SK-N-SH (cell line): ENCODE measurements around the gene EPYC. TPM values are rescaled to one million over a fixed set of nuclear protein-coding genes. Genes with fewer than 3 reads are reported as not detected.

ENCODE experiments used
- CTCF ChIA-PET: fragments of 300-600, 350-600 bp; formaldehyde crosslinking; extraction: SDS; loops from one replicate; lab custom pipeline; 2021; lab: Yijun Ruan, JAX
- POLR2A ChIA-PET: fragments of 350-600 bp; sonication (Branson Sonifier 250); formaldehyde crosslinking; extraction: SDS; loops from one replicate; lab custom pipeline; 2020; ENCODE audit warnings: antibody characterized with exemption, inconsistent platforms; lab: Yijun Ruan, JAX
- DNase-seq: peaks from one replicate; pipeline ENCODE4 v3.0.0; 2012
- H2AFZ ChIP-seq: fragments of 200-600 bp; sonication (generic); 2 replicates; pipeline ENCODE4 v1.8.1; 2016; ENCODE audit warnings: antibody characterized with exemption, mild to moderate bottlenecking, low read depth
- H3F3A ChIP-seq: fragments of 200-600 bp; sonication (generic); replicated peaks from 2 replicates; pipeline ENCODE3; 2016; ENCODE audit warnings: antibody characterized with exemption, mild to moderate bottlenecking; ENCODE audit not compliant: insufficient read depth
- H3K27ac ChIP-seq, 2 experiments: fragments of 200-500 bp in 1 of 2; fragments of 200-600 bp in 1 of 2; sonication (Bioruptor generic) in 1 of 2; sonication (generic), shearing (Covaris generic) in 1 of 2; 2 replicates each; pipeline versions ENCODE4 v1.5.1 to v1.6.1; 2014 to 2016; ENCODE audit warnings: low read depth in 2 of 2, inconsistent platforms in 1 of 2, low read length in 1 of 2, mild to moderate bottlenecking in 1 of 2, mixed read lengths in 1 of 2
- H3K27me3 ChIP-seq: fragments of 200-600 bp; sonication (generic), shearing (Covaris generic); 2 replicates; pipeline ENCODE4 v1.6.1; 2016; ENCODE audit warnings: mixed run types; ENCODE audit not compliant: insufficient read depth
- H3K36me3 ChIP-seq, 2 experiments: fragments of 200-500 bp in 1 of 2; fragments of 200-600 bp in 1 of 2; sonication (Bioruptor generic) in 1 of 2; sonication (generic) in 1 of 2; replicated peaks in 1 of 2; 2 replicates each; pipeline versions ENCODE3 to v1.5.1; 2014 to 2016; ENCODE audit warnings: low read length in 1 of 2, mild to moderate bottlenecking in 1 of 2; ENCODE audit not compliant: insufficient read depth in 2 of 2, control insufficient read depth in 1 of 2
- H3K4me1 ChIP-seq, 2 experiments: fragments of 200-500 bp in 1 of 2; fragments of 200-600 bp in 1 of 2; sonication (Bioruptor generic) in 1 of 2; sonication (generic), shearing (Covaris generic) in 1 of 2; 2 replicates each; pipeline versions ENCODE4 v1.5.1 to v1.6.1; 2014 to 2016; ENCODE audit warnings: low read depth in 1 of 2, low read length in 1 of 2, mixed run types in 1 of 2; ENCODE audit not compliant: insufficient read depth in 2 of 2, control insufficient read depth in 1 of 2
- H3K4me2 ChIP-seq: fragments of 200-600 bp; sonication (generic), shearing (Covaris generic); 2 replicates; pipeline ENCODE4 v1.6.1; 2017; ENCODE audit warnings: mixed run types
- H3K4me3 ChIP-seq, 2 experiments: fragments of 200-500 bp in 1 of 2; fragments of 200-600 bp in 1 of 2; sonication (Bioruptor generic) in 1 of 2; sonication (generic), shearing (Covaris generic) in 1 of 2; 2 replicates each; pipeline versions ENCODE4 v1.5.1 to v1.8.1; 2014 to 2016; ENCODE audit warnings: low read depth in 2 of 2, inconsistent platforms in 1 of 2, low read length in 1 of 2, mild to moderate bottlenecking in 1 of 2, mixed read lengths in 1 of 2, moderate library complexity in 1 of 2
- H3K79me2 ChIP-seq: fragments of 200-600 bp; sonication (generic); 2 replicates; pipeline ENCODE4 v1.8.1; 2017; ENCODE audit warnings: mild to moderate bottlenecking; ENCODE audit not compliant: insufficient read depth
- H3K9ac ChIP-seq: fragments of 200-600 bp; sonication (generic); 2 replicates; pipeline ENCODE4 v1.6.1; 2017; ENCODE audit warnings: mixed run types
- H3K9me2 ChIP-seq: fragments of 200-600 bp; sonication (generic); 2 replicates; pipeline ENCODE4 v1.6.1; 2017; ENCODE audit warnings: mixed run types
- H3K9me3 ChIP-seq: fragments of 200-600 bp; sonication (generic); 2 replicates; pipeline ENCODE4 v1.6.1; 2017; ENCODE audit warnings: mixed run types, mild to moderate bottlenecking, moderate library complexity
- H4K20me1 ChIP-seq: fragments of 200-600 bp; sonication (generic); 2 replicates; pipeline ENCODE4 v1.6.1; 2017; ENCODE audit warnings: mild to moderate bottlenecking, mixed run types; ENCODE audit not compliant: insufficient read depth
- ELF1 ChIP-seq: IDR thresholded peaks from 2 replicates; pipeline ENCODE4 v1.4.0; 2012
- EZH2phosphoT487 ChIP-seq: fragments of 200-600 bp; sonication (generic); IDR thresholded peaks from 2 replicates; pipeline ENCODE4 v1.6.1; 2017; ENCODE audit warnings: low read depth, mixed run types, mild to moderate bottlenecking, antibody characterized with exemption, moderate library complexity, borderline replicate concordance
- FOSL2 ChIP-seq: IDR thresholded peaks from 2 replicates; pipeline ENCODE4 v1.4.0; 2012; ENCODE audit warnings: low read depth, mild to moderate bottlenecking, moderate library complexity, borderline replicate concordance
- MEF2A ChIP-seq: IDR thresholded peaks from 2 replicates; pipeline ENCODE4 v1.4.0; 2012; ENCODE audit warnings: low read depth, borderline replicate concordance
- NFIC ChIP-seq: IDR thresholded peaks from 2 replicates; pipeline ENCODE4 v1.4.0; 2012; ENCODE audit warnings: borderline replicate concordance
- RFX5 ChIP-seq: IDR thresholded peaks from 2 replicates; pipeline ENCODE4 v1.6.1; 2012; ENCODE audit warnings: mild to moderate bottlenecking, improper control_type of control experiment, low read length
- RXRA ChIP-seq: IDR thresholded peaks from 2 replicates; pipeline ENCODE4 v1.4.0; 2012; ENCODE audit warnings: low read depth, mild to moderate bottlenecking, borderline replicate concordance
- SIN3A ChIP-seq: IDR thresholded peaks from 2 replicates; pipeline ENCODE4 v1.6.1; 2012; ENCODE audit warnings: low read depth, mild to moderate bottlenecking, low read length, moderate library complexity, borderline replicate concordance
- TCF12 ChIP-seq: IDR thresholded peaks from 2 replicates; pipeline ENCODE4 v1.4.0; 2012
- WGBS: methylation state at CpG from one replicate; pipeline ENCODE4 v1.1.6; 2017; ENCODE audit warnings: low lambda C conversion rate; 5-methylcytosine and 5-hydroxymethylcytosine counted together
- polyA plus RNA-seq, 3 experiments: library from polyadenylated mRNA; depleted of rRNA; stranded (reverse); fragments of >200 nt; gene quantifications; 2 replicates each; pipeline ENCODE4 v1.2.3, GENCODE V29; 2012
- TF ChIP-seq, protein P1 (sequence below): IDR thresholded peaks from 2 replicates; pipeline ENCODE4 v1.4.0; 2012; ENCODE audit warnings: low read depth, borderline replicate concordance
- TF ChIP-seq, protein P2 (sequence below): IDR thresholded peaks from 2 replicates; pipeline ENCODE4; 2012
- TF ChIP-seq, protein P3 (sequence below): IDR thresholded peaks from 2 replicates; pipeline ENCODE4 v1.4.0; 2012; ENCODE audit warnings: low read depth, borderline replicate concordance

Gene EPYC, protein sequence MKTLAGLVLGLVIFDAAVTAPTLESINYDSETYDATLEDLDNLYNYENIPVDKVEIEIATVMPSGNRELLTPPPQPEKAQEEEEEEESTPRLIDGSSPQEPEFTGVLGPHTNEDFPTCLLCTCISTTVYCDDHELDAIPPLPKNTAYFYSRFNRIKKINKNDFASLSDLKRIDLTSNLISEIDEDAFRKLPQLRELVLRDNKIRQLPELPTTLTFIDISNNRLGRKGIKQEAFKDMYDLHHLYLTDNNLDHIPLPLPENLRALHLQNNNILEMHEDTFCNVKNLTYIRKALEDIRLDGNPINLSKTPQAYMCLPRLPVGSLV
- polyA plus RNA-seq (2012; rRNA removed), result not detected in 2 replicates
- 0.03 TPM in 1 of 2 replicates, not detected in the other for polyA plus RNA-seq (2012; cell fraction: cytosol; rRNA removed)
- polyA plus RNA-seq (2012; cell fraction: nucleus; rRNA removed), result not detected in 2 replicates

DNA sequence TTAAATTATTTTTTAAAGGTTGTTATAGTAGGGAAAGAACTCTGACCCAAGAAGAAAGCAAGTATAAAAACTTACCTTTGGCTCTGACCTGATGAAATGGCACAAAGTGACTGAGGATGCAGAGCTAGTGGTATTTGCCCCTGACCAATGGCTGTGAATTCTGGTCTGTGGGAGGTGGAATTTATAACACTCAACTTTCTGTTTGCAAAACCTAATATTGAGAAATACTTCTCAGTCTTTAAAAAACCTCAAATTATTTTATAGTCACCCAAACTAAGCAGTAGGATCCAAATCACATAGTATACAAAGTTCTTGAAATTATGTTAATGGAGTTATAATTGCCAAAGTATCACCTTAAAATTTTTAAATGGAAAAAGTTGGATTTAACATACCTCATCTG, at the start of gene EPYC:
Gene EPYC (minus strand): TSS at position 101 of the 400 bp plus-strand sequence. CDS start 2,407 bp downstream, outside the sequence.
- POLR2A ChIA-PET, result no interaction called here
- no peak for DNase-seq
- no peaks in the 10 kb centered on the region for H3F3A ChIP-seq
- CTCF ChIA-PET, result no interaction called here
- H2AFZ ChIP-seq, result no peak within 1 kb of the TSS
- H3K4me2 ChIP-seq, result no peak within 1 kb of the TSS
- H3K36me3 ChIP-seq, result no peaks in the 10 kb centered on the region
- no peak within 1 kb of the TSS for H3K4me3 ChIP-seq
- H3K27ac ChIP-seq, result no peak within 1 kb of the TSS
- H3K79me2 ChIP-seq, result no peaks in the 10 kb centered on the region
- H3K9me3 ChIP-seq, result no peaks in the 10 kb centered on the region
- no peak within 1 kb of the TSS for H3K9ac ChIP-seq
- no peaks in the 10 kb centered on the region for H4K20me1 ChIP-seq
- no peaks in the 10 kb centered on the region for H3K9me2 ChIP-seq
- H3K27me3 ChIP-seq, result no peaks in the 10 kb centered on the region
- no peaks in the 10 kb centered on the region; a peak in 1 of 4 replicates for H3K4me1 ChIP-seq
- TF ChIP-seq RXRA (no peak), EZH2phosphoT487 (no peak), SIN3A (no peak), MEF2A (no peak), ELF1 (no peak), RFX5 (no peak)

DNA sequence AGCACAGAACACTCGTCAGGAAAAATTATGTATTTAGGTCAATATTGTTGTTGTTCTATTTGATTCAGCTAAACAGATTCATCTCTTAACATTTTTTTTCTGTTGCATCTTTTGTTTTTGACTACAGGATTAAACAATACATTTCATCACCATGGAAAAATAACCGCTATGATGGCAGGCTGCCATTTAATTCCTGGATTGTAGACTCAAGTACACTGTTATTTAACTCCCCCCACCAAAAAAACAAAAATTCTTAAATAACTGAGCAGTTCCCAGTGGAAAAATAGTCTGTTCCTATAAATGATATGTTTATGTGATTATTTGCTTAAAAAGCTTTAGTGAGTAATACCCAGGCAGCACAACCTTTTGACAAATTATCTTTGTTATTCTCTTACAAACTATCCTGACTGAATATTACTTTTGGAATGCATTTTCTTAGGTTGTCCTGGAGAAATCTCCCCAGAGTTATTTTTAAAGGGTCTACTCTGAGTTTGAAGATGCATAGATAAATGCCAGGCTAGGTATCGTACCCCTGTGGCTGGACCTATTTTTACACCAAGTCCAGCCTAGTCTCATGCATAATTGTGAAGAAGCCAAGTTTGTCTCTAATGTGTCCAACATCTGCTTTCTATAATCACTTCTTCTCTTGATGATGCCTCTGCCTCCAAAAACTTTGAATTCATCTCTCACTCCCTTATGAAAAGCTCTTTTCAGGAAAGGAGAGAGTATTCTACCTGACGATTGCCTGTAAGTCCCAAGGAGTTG, 49.4 kb upstream of the EPYC start:
- DNase-seq, result no peak
- H3K36me3 ChIP-seq, result no peaks in the 10 kb centered on the region
- no peaks in the 10 kb centered on the region; a peak in 1 of 4 replicates for H3K4me1 ChIP-seq
- no peaks in the 10 kb centered on the region for H3K9me2 ChIP-seq
- H3K79me2 ChIP-seq, result no peaks in the 10 kb centered on the region
- WGBS, result 59% methylated on average over 4 of the region's 4 CpGs
- H3K27me3 ChIP-seq, result no peaks in the 10 kb centered on the region
- no peak overlapping the region for H2AFZ ChIP-seq
- no peaks in the 10 kb centered on the region for H4K20me1 ChIP-seq
- peak overlapping the region; percentile 50 to 76; a peak in 3 of 4 replicates for H3K27ac ChIP-seq
- CTCF ChIA-PET, result no interaction called here
- TF ChIP-seq, protein P1, sequence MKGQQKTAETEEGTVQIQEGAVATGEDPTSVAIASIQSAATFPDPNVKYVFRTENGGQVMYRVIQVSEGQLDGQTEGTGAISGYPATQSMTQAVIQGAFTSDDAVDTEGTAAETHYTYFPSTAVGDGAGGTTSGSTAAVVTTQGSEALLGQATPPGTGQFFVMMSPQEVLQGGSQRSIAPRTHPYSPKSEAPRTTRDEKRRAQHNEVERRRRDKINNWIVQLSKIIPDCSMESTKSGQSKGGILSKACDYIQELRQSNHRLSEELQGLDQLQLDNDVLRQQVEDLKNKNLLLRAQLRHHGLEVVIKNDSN, result no peak
- TF ChIP-seq, protein P2, sequence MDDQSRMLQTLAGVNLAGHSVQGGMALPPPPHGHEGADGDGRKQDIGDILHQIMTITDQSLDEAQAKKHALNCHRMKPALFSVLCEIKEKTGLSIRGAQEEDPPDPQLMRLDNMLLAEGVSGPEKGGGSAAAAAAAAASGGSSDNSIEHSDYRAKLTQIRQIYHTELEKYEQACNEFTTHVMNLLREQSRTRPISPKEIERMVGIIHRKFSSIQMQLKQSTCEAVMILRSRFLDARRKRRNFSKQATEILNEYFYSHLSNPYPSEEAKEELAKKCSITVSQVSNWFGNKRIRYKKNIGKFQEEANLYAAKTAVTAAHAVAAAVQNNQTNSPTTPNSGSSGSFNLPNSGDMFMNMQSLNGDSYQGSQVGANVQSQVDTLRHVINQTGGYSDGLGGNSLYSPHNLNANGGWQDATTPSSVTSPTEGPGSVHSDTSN, result 0 out of 2 replicates have a peak, but pooled peaks have one; percentile 24
- TF ChIP-seq NFIC, result no peak
- TF ChIP-seq FOSL2, result peak; percentile 14; the same call in 1 of the 2 replicates
- TF ChIP-seq, protein P3, sequence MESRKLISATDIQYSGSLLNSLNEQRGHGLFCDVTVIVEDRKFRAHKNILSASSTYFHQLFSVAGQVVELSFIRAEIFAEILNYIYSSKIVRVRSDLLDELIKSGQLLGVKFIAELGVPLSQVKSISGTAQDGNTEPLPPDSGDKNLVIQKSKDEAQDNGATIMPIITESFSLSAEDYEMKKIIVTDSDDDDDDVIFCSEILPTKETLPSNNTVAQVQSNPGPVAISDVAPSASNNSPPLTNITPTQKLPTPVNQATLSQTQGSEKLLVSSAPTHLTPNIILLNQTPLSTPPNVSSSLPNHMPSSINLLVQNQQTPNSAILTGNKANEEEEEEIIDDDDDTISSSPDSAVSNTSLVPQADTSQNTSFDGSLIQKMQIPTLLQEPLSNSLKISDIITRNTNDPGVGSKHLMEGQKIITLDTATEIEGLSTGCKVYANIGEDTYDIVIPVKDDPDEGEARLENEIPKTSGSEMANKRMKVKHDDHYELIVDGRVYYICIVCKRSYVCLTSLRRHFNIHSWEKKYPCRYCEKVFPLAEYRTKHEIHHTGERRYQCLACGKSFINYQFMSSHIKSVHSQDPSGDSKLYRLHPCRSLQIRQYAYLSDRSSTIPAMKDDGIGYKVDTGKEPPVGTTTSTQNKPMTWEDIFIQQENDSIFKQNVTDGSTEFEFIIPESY, result no peak
- peak; percentile 38; the same call in 1 of the 2 replicates for TF ChIP-seq TCF12
- peak; percentile 31; the same call in 1 of the 2 replicates for TF ChIP-seq MEF2A
- H3K9me3 ChIP-seq, result no peaks in the 10 kb centered on the region
- no peak overlapping the region for H3K4me3 ChIP-seq
- H3F3A ChIP-seq, result no peaks in the 10 kb centered on the region
- H3K9ac ChIP-seq, result no peak overlapping the region
- POLR2A ChIA-PET, result no interaction called here
- H3K4me2 ChIP-seq, result no peak overlapping the region
